H9 (cell line): ENCODE measurements around the gene SAP30L. TPM values are rescaled to one million over a fixed set of nuclear protein-coding genes. Genes with fewer than 3 reads are reported as not detected.

ENCODE experiments used
- DNase-seq: peaks from one replicate; pipeline ENCODE4 v3.0.0-alpha.2; 2017
- H2AFZ ChIP-seq: one replicate; pipeline ENCODE4 v1.6.1; 2013; ENCODE audit warnings: mild to moderate bottlenecking, low read length, control low read depth, moderate library complexity
- H2AK5ac ChIP-seq: 2 replicates; pipeline ENCODE4 v1.6.1; 2013; ENCODE audit warnings: low read length, control low read depth, mixed read lengths; ENCODE audit not compliant: insufficient read length
- H2BK120ac ChIP-seq: one replicate; pipeline ENCODE4 v1.6.1; 2013; ENCODE audit warnings: low read depth, mild to moderate bottlenecking, low read length, control low read depth, inconsistent platforms; ENCODE audit not compliant: poor library complexity, severe bottlenecking
- H2BK12ac ChIP-seq: 2 replicates; pipeline ENCODE4 v1.6.1; 2013; ENCODE audit warnings: low read length, control low read depth, mixed read lengths, low read depth; ENCODE audit not compliant: insufficient read length
- H2BK15ac ChIP-seq: 2 replicates; pipeline ENCODE4 v1.6.1; 2013; ENCODE audit warnings: low read depth, low read length, control low read depth
- H2BK20ac ChIP-seq: one replicate; pipeline ENCODE4 v1.6.1; 2013; ENCODE audit warnings: low read depth, mild to moderate bottlenecking, low read length, control low read depth, inconsistent platforms; ENCODE audit not compliant: poor library complexity, severe bottlenecking
- H2BK5ac ChIP-seq: 2 replicates; pipeline ENCODE4 v1.6.1; 2013; ENCODE audit warnings: low read length, control low read depth, mixed read lengths; ENCODE audit not compliant: insufficient read length
- H3K14ac ChIP-seq: 2 replicates; pipeline ENCODE4 v1.6.1; 2013; ENCODE audit warnings: low read length, control low read depth; ENCODE audit not compliant: insufficient read depth
- H3K18ac ChIP-seq: 2 replicates; pipeline ENCODE4 v1.6.1; 2013; ENCODE audit warnings: low read depth, mild to moderate bottlenecking, mixed read lengths, low read length, control low read depth; ENCODE audit not compliant: insufficient read length
- H3K23ac ChIP-seq: 2 replicates; pipeline ENCODE4 v1.6.1; 2013; ENCODE audit warnings: low read length, control low read depth, mixed read lengths, low read depth; ENCODE audit not compliant: insufficient read length
- H3K23me2 ChIP-seq: 2 replicates; pipeline ENCODE4 v1.6.1; 2013; ENCODE audit warnings: low read depth, mild to moderate bottlenecking, mixed read lengths, low read length, control low read depth; ENCODE audit not compliant: insufficient read length, poor library complexity, severe bottlenecking
- H3K27ac ChIP-seq: 2 replicates; pipeline ENCODE4 v1.5.1; 2013; ENCODE audit warnings: low read length, control low read depth, mixed read lengths, low read depth; ENCODE audit not compliant: insufficient read length
- H3K27me3 ChIP-seq: 2 replicates; pipeline ENCODE4 v1.6.1; 2013; ENCODE audit warnings: low read length, control low read depth, inconsistent platforms; ENCODE audit not compliant: insufficient read depth
- H3K4ac ChIP-seq: 2 replicates; pipeline ENCODE4 v1.6.1; 2013; ENCODE audit warnings: low read depth, mild to moderate bottlenecking, control low read depth, inconsistent platforms, low read length, moderate library complexity
- H3K4me1 ChIP-seq: 2 replicates; pipeline ENCODE4 v1.6.1; 2013; ENCODE audit warnings: low read length, control low read depth, inconsistent platforms; ENCODE audit not compliant: insufficient read depth
- H3K4me2 ChIP-seq: 2 replicates; pipeline ENCODE4 v1.6.1; 2013; ENCODE audit warnings: low read length, control low read depth, mixed read lengths; ENCODE audit not compliant: insufficient read length, insufficient read depth
- H3K56ac ChIP-seq: 2 replicates; pipeline ENCODE4 v1.6.1; 2013; ENCODE audit warnings: low read depth, mild to moderate bottlenecking, mixed read lengths, low read length, control low read depth; ENCODE audit not compliant: insufficient read length
- H3K79me1 ChIP-seq: 2 replicates; pipeline ENCODE4 v1.6.1; 2013; ENCODE audit warnings: low read depth, mild to moderate bottlenecking, moderate library complexity, low read length, control low read depth, inconsistent platforms; ENCODE audit not compliant: insufficient read depth, poor library complexity, severe bottlenecking
- H3K79me2 ChIP-seq: 2 replicates; pipeline ENCODE4 v1.6.1; 2013; ENCODE audit warnings: low read length, control low read depth, inconsistent platforms; ENCODE audit not compliant: insufficient read depth
- H3K9ac ChIP-seq: 2 replicates; pipeline ENCODE4 v1.6.1; 2013; ENCODE audit warnings: low read length, control low read depth, mixed read lengths; ENCODE audit not compliant: insufficient read length; ENCODE audit errors: extremely low read depth
- H3K9me3 ChIP-seq: one replicate; pipeline ENCODE4 v1.6.1; 2013; ENCODE audit warnings: low read depth, low read length, inconsistent platforms; ENCODE audit not compliant: control insufficient read depth
- H3T11ph ChIP-seq: one replicate; pipeline ENCODE4 v1.6.1; 2013; ENCODE audit warnings: mild to moderate bottlenecking, low read length, control low read depth, inconsistent platforms
- H4K20me1 ChIP-seq: one replicate; pipeline ENCODE4 v1.6.1; 2013; ENCODE audit not compliant: control insufficient read depth, insufficient read length, insufficient read depth
- H4K5ac ChIP-seq: 2 replicates; pipeline ENCODE4 v1.6.1; 2013; ENCODE audit warnings: low read depth, mild to moderate bottlenecking, mixed read lengths, low read length, control low read depth; ENCODE audit not compliant: insufficient read length
- H4K8ac ChIP-seq: replicated peaks from 2 replicates; pipeline ENCODE4 v1.6.1; 2013; ENCODE audit warnings: low read length, control low read depth, mixed read lengths, low read depth; ENCODE audit not compliant: insufficient read length
- H4K91ac ChIP-seq: 2 replicates; pipeline ENCODE4 v1.6.1; 2013; ENCODE audit warnings: low read depth, mild to moderate bottlenecking, moderate library complexity, mixed read lengths, low read length, control low read depth; ENCODE audit not compliant: insufficient read length
- H3K27ac Mint-ChIP-seq, 3 experiments: 2 replicates in 2 of 3; 3 replicates in 1 of 3; pipeline ENCODE4 v1.8.0; 2020 to 2021; ENCODE audit warnings: mixed read lengths in 3 of 3, mild to moderate bottlenecking in 1 of 3, moderate library complexity in 1 of 3
- H3K27me3 Mint-ChIP-seq: 2 replicates; pipeline ENCODE4 v1.8.0; 2021; ENCODE audit warnings: low read depth, mild to moderate bottlenecking, moderate library complexity, mixed read lengths
- H3K36me3 Mint-ChIP-seq, 3 experiments: 2 replicates in 2 of 3; 3 replicates in 1 of 3; pipeline ENCODE4 v1.8.0; 2020 to 2021; ENCODE audit warnings: low read depth in 3 of 3, mixed read lengths in 3 of 3; ENCODE audit not compliant: insufficient read depth in 1 of 3
- H3K4me1 Mint-ChIP-seq, 2 experiments: 2 replicates each; pipeline ENCODE4 v1.8.0; 2020; ENCODE audit warnings: mixed read lengths in 2 of 2
- H3K4me3 Mint-ChIP-seq, 2 experiments: 2 replicates in 1 of 2; 3 replicates in 1 of 2; pipeline ENCODE4 v1.8.0; 2020 to 2021; ENCODE audit warnings: mild to moderate bottlenecking in 2 of 2, mixed read lengths in 2 of 2, moderate library complexity in 1 of 2
- H3K9me3 Mint-ChIP-seq, 2 experiments: 2 replicates in 1 of 2; 3 replicates in 1 of 2; pipeline ENCODE4 v1.8.0; 2020; ENCODE audit warnings: mild to moderate bottlenecking in 2 of 2, mixed read lengths in 2 of 2, moderate library complexity in 1 of 2
- CTCF ChIP-seq: fragments of 200-600 bp; sonication (generic); conservative IDR thresholded peaks from 3 replicates; pipeline ENCODE4 v1.8.0; 2021; ENCODE audit warnings: antibody characterized with exemption, mild to moderate bottlenecking
- WGBS: extraction: QIAGEN DNeasy Blood & Tissue Kit; methylation state at CpG from one replicate; pipeline ENCODE4 v1.1.7; 2013; ENCODE audit warnings: missing lambda C conversion rate, low lambda C conversion rate, mixed read lengths; ENCODE audit not compliant: insufficient read length; ENCODE audit errors: extremely low coverage; 5-methylcytosine and 5-hydroxymethylcytosine counted together
- total RNA-seq: library from RNA; stranded (reverse); gene quantifications from 2 replicates; pipeline ENCODE4 v1.2.1, GENCODE V29; 2021

Gene SAP30L
- total RNA-seq, 1 experiment from 2014 or later: 25.0 TPM

GRCh38 chr5:154419236-154419635 is 26.6 kb upstream of the SAP30L start:
- H2BK5ac ChIP-seq: no peak overlapping the region
- no peak overlapping the region for H3K9ac ChIP-seq
- H4K5ac ChIP-seq: no peak overlapping the region
- no peak overlapping the region for H3K14ac ChIP-seq
- H3K4me3 Mint-ChIP-seq: no peak overlapping the region
- H2AK5ac ChIP-seq: no peak overlapping the region
- H3K56ac ChIP-seq: no peak overlapping the region
- H3K27ac Mint-ChIP-seq: no peak overlapping the region; a peak in 1 of 7 replicates
- no peaks in the 10 kb centered on the region for H4K20me1 ChIP-seq
- no peak overlapping the region for H2BK120ac ChIP-seq
- no peaks in the 10 kb centered on the region for H3K27me3 Mint-ChIP-seq
- H3K23me2 ChIP-seq: no peaks in the 10 kb centered on the region
- no peak overlapping the region for H2AFZ ChIP-seq
- H3K9me3 Mint-ChIP-seq: peaks cover 6 to 8% of the 10 kb centered on the region in 2 experiments
- H3K27me3 ChIP-seq: no peaks in the 10 kb centered on the region
- H4K91ac ChIP-seq: no peak overlapping the region
- H3K36me3 Mint-ChIP-seq: peaks cover 0 to 5% (median 5%) of the 10 kb centered on the region in 3 experiments; a peak in 3 of 7 replicates
- no peak overlapping the region for H2BK12ac ChIP-seq
- H3K4me1 Mint-ChIP-seq: peaks cover 10% of the 10 kb centered on the region in 2 experiments; a peak in 3 of 4 replicates
- H2BK20ac ChIP-seq: no peak overlapping the region
- no peak overlapping the region for H3K18ac ChIP-seq
- H4K8ac ChIP-seq: no peak overlapping the region
- H3K27ac ChIP-seq: no peak overlapping the region
- no peak for DNase-seq
- no peaks in the 10 kb centered on the region for H3K79me1 ChIP-seq
- no peak for TF ChIP-seq CTCF
- H3K4me1 ChIP-seq: peaks cover 6% of the 10 kb centered on the region; the same call in 1 of the 2 replicates
- H3K4me2 ChIP-seq: no peak overlapping the region
- H2BK15ac ChIP-seq: no peak overlapping the region
- WGBS: no CpG with 5 or more reads among the region's 7 CpGs
- no peak overlapping the region for H3T11ph ChIP-seq
- no peak overlapping the region for H3K4ac ChIP-seq
- H3K9me3 ChIP-seq: no peaks in the 10 kb centered on the region
- H3K23ac ChIP-seq: no peak overlapping the region
- H3K79me2 ChIP-seq: no peaks in the 10 kb centered on the region
